C4-2B (cell line): ENCODE data around the gene FAM174A.

Experiments
- H3K27ac ChIP-seq: fragments of 450-650 bp; 2 replicates; pipeline ENCODE4 v1.5.1; 2017
- ZFX ChIP-seq: fragments of 450-650 bp; IDR thresholded peaks from 2 replicates; pipeline ENCODE4 v1.6.1; 2017
- TF ChIP-seq, protein P1 (sequence below): fragments of 450-650 bp; conservative IDR thresholded peaks from 2 replicates; pipeline ENCODE4 v1.5.1; 2017; ENCODE audit warnings: mild to moderate bottlenecking

Gene FAM174A

DNA sequence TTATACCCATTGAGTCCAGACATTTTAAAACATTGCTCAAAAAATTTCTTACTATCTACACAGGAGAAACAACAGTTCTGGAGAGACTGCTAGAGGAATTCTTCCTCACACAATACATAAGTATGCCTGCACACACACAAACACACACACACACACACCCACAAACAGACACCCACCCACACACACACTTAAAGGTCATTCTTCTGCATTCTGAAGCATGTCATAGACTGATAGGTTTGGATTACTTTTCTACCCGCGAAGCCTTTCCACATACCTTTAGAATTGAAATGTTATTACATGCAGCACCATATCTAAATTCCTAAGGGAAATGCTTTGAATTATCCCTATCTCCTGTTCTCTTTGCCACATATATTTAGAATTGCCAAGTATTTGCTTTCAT is 80.2 kb downstream of the FAM174A start:
- H3K27ac ChIP-seq: no peak overlapping the region
- TF ChIP-seq, protein P1, sequence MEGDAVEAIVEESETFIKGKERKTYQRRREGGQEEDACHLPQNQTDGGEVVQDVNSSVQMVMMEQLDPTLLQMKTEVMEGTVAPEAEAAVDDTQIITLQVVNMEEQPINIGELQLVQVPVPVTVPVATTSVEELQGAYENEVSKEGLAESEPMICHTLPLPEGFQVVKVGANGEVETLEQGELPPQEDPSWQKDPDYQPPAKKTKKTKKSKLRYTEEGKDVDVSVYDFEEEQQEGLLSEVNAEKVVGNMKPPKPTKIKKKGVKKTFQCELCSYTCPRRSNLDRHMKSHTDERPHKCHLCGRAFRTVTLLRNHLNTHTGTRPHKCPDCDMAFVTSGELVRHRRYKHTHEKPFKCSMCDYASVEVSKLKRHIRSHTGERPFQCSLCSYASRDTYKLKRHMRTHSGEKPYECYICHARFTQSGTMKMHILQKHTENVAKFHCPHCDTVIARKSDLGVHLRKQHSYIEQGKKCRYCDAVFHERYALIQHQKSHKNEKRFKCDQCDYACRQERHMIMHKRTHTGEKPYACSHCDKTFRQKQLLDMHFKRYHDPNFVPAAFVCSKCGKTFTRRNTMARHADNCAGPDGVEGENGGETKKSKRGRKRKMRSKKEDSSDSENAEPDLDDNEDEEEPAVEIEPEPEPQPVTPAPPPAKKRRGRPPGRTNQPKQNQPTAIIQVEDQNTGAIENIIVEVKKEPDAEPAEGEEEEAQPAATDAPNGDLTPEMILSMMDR: no peak
- TF ChIP-seq ZFX: no peak

DNA sequence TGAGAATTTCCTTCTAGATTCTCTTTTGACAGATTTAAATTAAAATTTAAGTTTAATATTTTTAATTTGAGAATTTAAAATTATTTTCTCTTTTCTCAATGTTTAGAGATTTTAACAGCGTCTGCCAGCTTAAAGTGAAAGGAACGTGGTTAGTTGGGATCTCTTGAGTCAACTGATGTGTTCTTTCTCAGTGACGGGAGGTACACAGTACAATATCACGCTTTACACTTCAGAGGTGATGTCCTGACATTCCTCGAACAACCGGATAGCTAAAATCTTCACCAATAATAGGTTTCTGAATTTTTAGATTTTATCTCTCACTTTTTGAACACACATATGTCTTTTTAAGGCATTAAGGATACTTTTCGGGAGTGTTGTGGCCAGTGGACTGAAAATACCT is 81.1 kb downstream of the FAM174A start:
- TF ChIP-seq, protein P1: no peak
- TF ChIP-seq ZFX: no peak
- no peak overlapping the region for H3K27ac ChIP-seq

DNA sequence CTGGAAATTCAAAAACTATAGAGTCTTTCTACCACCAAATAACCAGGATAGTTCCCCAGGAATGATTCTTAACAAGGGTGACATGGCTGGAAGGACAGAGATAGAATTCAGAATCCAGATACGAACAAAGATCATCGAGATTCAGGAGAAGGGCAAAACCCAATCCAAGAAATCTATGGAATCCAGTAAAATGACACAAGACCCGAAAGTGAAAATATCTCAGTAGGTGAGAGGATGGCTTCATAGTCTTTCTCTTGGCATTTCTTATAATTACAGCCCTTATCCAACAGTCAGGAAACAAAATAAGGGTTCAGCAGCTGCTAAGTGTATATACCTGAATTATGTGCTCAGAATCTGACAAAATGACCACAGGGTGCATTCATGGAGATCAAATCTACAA is 81.8 kb downstream of the FAM174A start:
- H3K27ac ChIP-seq: no peak overlapping the region
- TF ChIP-seq, protein P1: no peak
- TF ChIP-seq ZFX: no peak

DNA sequence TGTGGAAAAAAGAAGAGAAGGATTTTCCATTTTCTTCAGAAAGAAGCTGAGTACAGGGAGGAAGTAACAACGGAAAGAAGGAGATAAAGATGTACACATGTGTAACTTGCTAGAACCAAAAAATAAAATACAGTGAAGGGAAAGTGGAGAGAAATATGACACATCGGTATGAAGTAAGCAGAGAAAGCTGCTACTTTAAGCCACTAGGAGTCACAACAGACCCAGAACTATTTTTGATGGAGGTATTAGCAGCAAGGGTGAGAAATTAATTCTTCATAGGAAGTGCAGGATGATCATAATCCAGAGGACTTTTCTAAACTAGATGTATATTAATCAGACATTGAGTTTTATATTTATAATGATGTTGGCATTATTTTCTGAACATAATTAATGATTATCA is 88.5 kb downstream of the FAM174A start:
- no peak for TF ChIP-seq ZFX
- TF ChIP-seq, protein P1: peak; percentile 53
- H3K27ac ChIP-seq: no peak overlapping the region

DNA sequence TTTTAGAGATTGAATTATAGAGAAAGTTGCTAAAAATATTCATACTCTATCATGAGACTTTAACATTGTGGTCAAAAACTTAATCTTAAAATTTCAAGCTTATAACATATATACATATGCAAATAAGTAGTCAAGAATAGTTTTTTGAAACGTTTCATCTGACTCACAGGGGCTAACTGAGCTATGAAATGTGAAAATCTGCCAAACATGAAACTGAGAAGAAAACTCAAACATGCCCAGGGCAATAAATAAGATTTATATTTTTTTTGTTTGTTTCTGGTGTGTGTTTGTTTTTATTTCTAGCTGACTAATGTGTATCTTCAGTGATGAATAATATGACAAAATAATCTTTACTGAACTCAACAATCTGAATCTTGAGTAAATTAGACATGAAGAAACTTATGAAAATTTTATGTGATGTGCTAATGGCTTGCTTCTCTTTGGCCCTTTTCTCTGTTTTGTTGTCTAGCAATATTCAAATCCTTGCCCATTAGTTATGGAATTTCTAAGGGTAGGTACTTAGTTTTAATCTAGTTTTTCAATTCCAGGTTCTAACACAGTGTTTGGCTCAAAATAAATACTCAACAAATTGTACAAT is 99.9 kb downstream of the FAM174A start:
- no peak for TF ChIP-seq ZFX
- TF ChIP-seq, protein P1: no peak
- no peak overlapping the region for H3K27ac ChIP-seq
